ENCODE results near the gene PEX5L. TPM values are rescaled to one million over a fixed set of nuclear protein-coding genes. Genes with fewer than 3 reads are reported as not detected.

PEX5L gene
- total RNA-seq, 2 experiments from 2014 or later = not detected

DNA sequence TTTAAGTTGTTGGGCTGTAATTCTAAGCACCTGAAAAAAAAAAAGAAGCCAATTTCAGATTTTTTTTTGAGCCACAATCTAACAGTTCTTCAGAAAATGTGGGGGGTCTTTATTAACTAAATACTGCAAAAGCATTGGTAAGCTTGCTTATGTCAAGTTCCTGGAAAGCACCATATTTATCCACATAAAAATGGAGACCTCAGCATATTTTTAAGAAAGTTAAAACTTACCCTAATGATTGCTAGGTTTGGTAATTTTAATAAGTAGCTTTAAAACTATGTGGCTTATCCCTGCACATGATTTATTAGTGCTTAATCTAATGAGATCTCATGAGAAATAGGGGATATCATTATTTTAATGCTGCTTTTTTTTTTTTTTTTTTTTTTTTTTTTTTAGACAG is 227.1 kb downstream of the PEX5L start:
- DNase-seq (no peak), ATAC-seq (no peak)
- Mint-ChIP-seq H3K36me3 (ENCODE audit: low read depth) (no peaks in the 10 kb centered on the region), H3K9me3 (no peaks in the 10 kb centered on the region), H3K4me1 (ENCODE audit: low read depth) (peaks cover 5% of the 10 kb centered on the region), H3K27ac (no peak overlapping the region), H3K27me3 (peaks cover 2% of the 10 kb centered on the region), H3K4me3 (no peak overlapping the region)
- TF ChIP-seq CTCF (IDR thresholded peaks at IDR 0.05) = no peak
- CTCF ChIA-PET = interaction anchor here (1.4 kb wide), 1 partner anchor 12 kb away, joined by 6 read pairs; no protein-coding TSS in a partner anchor
- intact Hi-C loops (cut with micrococcal nuclease) = no loop called here
- POLR2A ChIA-PET = no interaction called here

DNA sequence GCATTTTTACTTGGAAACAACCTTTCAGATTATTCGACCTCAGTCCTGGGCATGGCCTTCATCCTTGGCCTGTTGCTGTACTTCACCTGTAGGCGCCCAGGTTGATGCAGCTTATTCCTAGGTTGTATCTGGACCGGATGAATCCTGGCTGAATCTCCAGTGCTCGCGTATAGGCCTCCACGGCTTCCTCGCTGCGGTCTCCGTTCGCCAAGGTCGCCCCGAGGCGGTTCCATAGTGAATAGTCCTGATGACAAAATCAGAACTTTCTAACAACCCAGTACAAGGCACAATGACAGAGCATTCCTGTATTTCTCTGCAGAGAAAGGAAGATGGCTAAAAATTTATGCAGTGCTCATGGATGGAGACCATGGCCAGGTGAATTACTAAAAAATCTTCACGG is 229.1 kb downstream of the PEX5L start:
- ChIA-PET POLR2A (no interaction called here), CTCF (no interaction called here)
- TF ChIP-seq CTCF (IDR thresholded peaks at IDR 0.05) = no peak
- no peak for DNase-seq
- Mint-ChIP-seq H3K4me1 (ENCODE audit: low read depth) (peaks cover 5% of the 10 kb centered on the region), H3K4me3 (no peak overlapping the region), H3K36me3 (ENCODE audit: low read depth) (no peaks in the 10 kb centered on the region), H3K9me3 (no peaks in the 10 kb centered on the region), H3K27me3 (peaks cover 2% of the 10 kb centered on the region), H3K27ac (no peak overlapping the region)
- ATAC-seq = no peak
- intact Hi-C loops (cut with micrococcal nuclease) = no loop called here

DNA sequence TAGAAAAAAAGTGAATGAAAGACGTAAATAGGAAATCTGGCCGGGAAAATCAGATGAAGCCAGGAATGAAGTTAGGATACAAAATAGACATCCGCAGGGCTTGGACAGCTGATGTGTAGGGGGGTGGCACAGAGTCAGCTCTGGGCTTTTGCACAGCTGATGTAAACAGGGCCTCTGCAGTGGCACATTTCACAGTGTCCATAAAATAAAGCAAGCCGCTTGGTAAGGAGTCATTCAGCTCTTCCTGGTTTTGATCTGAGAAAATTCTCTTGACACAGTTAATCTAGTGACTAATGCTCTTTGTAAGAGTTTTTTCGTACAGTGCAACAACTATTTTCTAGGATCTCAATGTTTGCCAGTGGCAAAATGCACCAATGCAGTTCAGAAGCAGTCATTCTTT is 230.6 kb downstream of the PEX5L start:
- CTCF ChIA-PET = no interaction called here
- H3K4me3 Mint-ChIP-seq = no peak overlapping the region

GRCh38 chr3:179801856-179802255 is 234.9 kb downstream of the PEX5L start:
- CTCF ChIA-PET = no interaction called here
- no peak for ATAC-seq
- Mint-ChIP-seq H3K36me3 (ENCODE audit: low read depth) (no peaks in the 10 kb centered on the region), H3K27me3 (peaks cover 2% of the 10 kb centered on the region), H3K4me3 (no peak overlapping the region), H3K27ac (no peak overlapping the region), H3K4me1 (ENCODE audit: low read depth) (no peaks in the 10 kb centered on the region), H3K9me3 (no peaks in the 10 kb centered on the region)
- TF ChIP-seq CTCF (IDR thresholded peaks at IDR 0.05) = no peak
- DNase-seq = no peak
- POLR2A ChIA-PET = no interaction called here
- intact Hi-C loops (cut with micrococcal nuclease) = no loop called here

More for the DNA sequence above, 230.6 kb downstream of the PEX5L start:
- Mint-ChIP-seq H3K27me3 (peaks cover 2% of the 10 kb centered on the region), H3K36me3 (ENCODE audit: low read depth) (no peaks in the 10 kb centered on the region), H3K4me1 (ENCODE audit: low read depth) (no peaks in the 10 kb centered on the region), H3K27ac (no peak overlapping the region), H3K9me3 (no peaks in the 10 kb centered on the region)
- TF ChIP-seq CTCF (IDR thresholded peaks at IDR 0.05) = no peak
- POLR2A ChIA-PET = no interaction called here
- intact Hi-C loops (cut with micrococcal nuclease) = no loop called here
- ATAC-seq = no peak
- no peak for DNase-seq

DNA sequence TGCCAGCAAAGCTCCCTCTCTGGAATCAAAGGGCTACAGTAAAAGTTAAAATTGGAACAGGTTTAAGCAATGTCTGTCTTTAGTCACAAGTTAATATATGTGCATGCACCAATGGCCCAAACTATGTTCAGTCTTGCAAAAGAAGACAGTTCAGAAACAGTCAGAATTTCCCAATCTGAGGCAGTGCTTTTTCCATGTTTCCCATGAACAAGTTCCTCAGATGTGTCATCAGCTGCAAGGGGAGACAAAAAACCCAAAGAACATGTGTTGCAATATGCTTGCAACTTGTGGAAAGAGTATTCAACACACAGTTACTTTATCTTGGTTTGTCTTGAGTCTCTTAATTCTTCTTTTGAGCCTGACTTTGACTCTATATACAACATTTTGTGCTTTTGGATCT is 235.5 kb downstream of the PEX5L start:
- Mint-ChIP-seq H3K36me3 (ENCODE audit: low read depth) (no peaks in the 10 kb centered on the region), H3K27me3 (peaks cover 2% of the 10 kb centered on the region), H3K9me3 (no peaks in the 10 kb centered on the region), H3K4me1 (ENCODE audit: low read depth) (peaks cover 1% of the 10 kb centered on the region), H3K27ac (no peak overlapping the region), H3K4me3 (no peak overlapping the region)
- CTCF ChIA-PET = no interaction called here
- DNase-seq = no peak
- ATAC-seq = no peak
- POLR2A ChIA-PET = no interaction called here
- no peak for TF ChIP-seq CTCF (IDR thresholded peaks at IDR 0.05)
- intact Hi-C loops (cut with micrococcal nuclease) = no loop called here

Data from activated CD8-positive, alpha-beta T cell treated with anti-CD3 and anti-CD28 coated beads for 36 hours (primary cell).